Esophagus squamous epithelium (tissue), 5 donors: ENCODE results near the gene KCNMA1. TPM values are rescaled to one million over a fixed set of nuclear protein-coding genes. Genes with fewer than 3 reads are reported as not detected.

Experiments used
- DNase-seq: peaks from one replicate; lab custom pipeline; 2025; lab: John Stamatoyannopoulos, UW
- H3K27ac ChIP-seq, 4 donors: fragments of 200-600 bp; sonication (generic); one replicate each; pipeline ENCODE4 v1.5.1; 2016 to 2019; ENCODE audit warnings: mild to moderate bottlenecking in 1 of 4
- H3K27me3 ChIP-seq, 4 donors: fragments of 200-600 bp; sonication (generic); 1 replicate in 3 of 4; 2 replicates in 1 of 4; pipeline versions ENCODE4 v1.5.1 to v1.6.0; 2017 to 2021; ENCODE audit warnings: antibody characterized with exemption in 1 of 4
- H3K36me3 ChIP-seq, 3 donors: fragments of 200-600 bp; sonication (generic); one replicate each; pipeline ENCODE4 v1.5.1; 2016 to 2019
- H3K4me1 ChIP-seq, 3 donors: fragments of 200-600 bp; sonication (generic); one replicate each; pipeline ENCODE4 v1.5.1; 2017 to 2019
- H3K4me3 ChIP-seq, 4 donors: fragments of 200-600 bp; sonication (generic); 1 replicate in 3 of 4; 2 replicates in 1 of 4; pipeline ENCODE4 v1.5.1; 2016 to 2019; ENCODE audit warnings: mild to moderate bottlenecking in 2 of 4, moderate library complexity in 1 of 4
- H3K9me3 ChIP-seq, 3 donors: fragments of 200-600 bp; sonication (generic); one replicate each; pipeline ENCODE4 v1.5.1; 2016 to 2019
- POLR2A ChIP-seq, 4 donors: fragments of 450-650 bp; IDR thresholded peaks; one replicate each; pipeline ENCODE4 v1.6.1; 2017; ENCODE audit warnings: antibody characterized with exemption in 4 of 4, mild to moderate bottlenecking in 4 of 4, moderate library complexity in 3 of 4
- WGBS, 2 donors: methylation state at CpG; one replicate each; pipeline ENCODE4 v1.1.5; 2018; 5-methylcytosine and 5-hydroxymethylcytosine counted together
- intact Hi-C: fragments of 100-400 bp; cut with DNase I; formaldehyde crosslinking; loops from one replicate; pipeline ENCODE4 v1.15.0; 2022
- total RNA-seq, 4 donors: library from RNA; depleted of rRNA; stranded (reverse); fragments of >200 nt; gene quantifications; one replicate each; pipeline ENCODE4 v1.1.0, GENCODE V29; 2016
- TF ChIP-seq, protein P1 (sequence below), 6 experiments: fragments of 450-650 bp in 4 of 6; fragments of 200-600 bp in 2 of 6; sonication (generic) in 2 of 6; IDR thresholded peaks; one replicate each; pipeline ENCODE4 v1.5.1; 2016 to 2019; ENCODE audit warnings: antibody characterized with exemption in 6 of 6, mild to moderate bottlenecking in 4 of 6, moderate library complexity in 4 of 6
- donor health status: DM: yes; HTN: yes; CAD: no.

The KCNMA1 gene
- total RNA-seq, 4 donors from 2014 or later = 7.5 to 74.2 (median 18.0) TPM

DNA sequence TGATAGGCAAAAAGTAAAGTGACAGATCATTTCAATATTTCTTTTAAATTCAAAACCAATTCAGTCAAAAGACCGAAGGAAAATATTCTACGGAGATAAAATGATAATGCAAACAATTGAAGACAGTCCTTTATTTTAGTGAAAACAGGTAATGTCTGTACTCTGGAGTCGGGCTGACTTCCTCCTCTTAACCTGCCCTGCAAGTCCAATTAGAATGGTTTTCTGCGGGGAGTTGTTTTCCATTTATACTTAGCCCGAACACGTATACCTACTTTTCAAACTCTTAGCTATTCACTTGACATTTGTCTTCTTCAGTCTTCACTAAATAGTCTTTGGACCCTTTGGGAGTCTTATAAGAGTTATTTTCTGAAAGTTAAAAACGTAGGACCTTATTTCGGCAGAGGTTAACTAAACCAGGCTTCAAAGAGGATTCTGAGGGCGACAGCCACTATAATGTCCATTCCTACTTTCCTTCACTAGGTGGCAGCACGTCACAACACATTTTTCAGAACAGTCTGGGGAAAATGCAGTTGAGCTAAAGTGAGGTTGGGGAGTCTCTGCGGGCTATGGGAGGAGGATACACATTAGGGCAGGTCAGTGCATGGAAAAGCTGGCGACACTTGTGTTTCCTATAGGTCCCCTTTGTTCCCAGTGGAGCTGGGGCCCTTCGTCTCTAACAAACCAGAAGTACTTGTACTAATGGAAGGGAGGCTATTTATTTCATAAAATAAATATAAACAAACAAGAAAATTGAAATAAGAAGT, 472.0 kb downstream of the KCNMA1 start:
- no peak for DNase-seq
- intact Hi-C loops = no loop called here
- no peak for TF ChIP-seq POLR2A (IDR thresholded peaks at IDR 0.05)
- TF ChIP-seq, protein P1, sequence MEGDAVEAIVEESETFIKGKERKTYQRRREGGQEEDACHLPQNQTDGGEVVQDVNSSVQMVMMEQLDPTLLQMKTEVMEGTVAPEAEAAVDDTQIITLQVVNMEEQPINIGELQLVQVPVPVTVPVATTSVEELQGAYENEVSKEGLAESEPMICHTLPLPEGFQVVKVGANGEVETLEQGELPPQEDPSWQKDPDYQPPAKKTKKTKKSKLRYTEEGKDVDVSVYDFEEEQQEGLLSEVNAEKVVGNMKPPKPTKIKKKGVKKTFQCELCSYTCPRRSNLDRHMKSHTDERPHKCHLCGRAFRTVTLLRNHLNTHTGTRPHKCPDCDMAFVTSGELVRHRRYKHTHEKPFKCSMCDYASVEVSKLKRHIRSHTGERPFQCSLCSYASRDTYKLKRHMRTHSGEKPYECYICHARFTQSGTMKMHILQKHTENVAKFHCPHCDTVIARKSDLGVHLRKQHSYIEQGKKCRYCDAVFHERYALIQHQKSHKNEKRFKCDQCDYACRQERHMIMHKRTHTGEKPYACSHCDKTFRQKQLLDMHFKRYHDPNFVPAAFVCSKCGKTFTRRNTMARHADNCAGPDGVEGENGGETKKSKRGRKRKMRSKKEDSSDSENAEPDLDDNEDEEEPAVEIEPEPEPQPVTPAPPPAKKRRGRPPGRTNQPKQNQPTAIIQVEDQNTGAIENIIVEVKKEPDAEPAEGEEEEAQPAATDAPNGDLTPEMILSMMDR (IDR thresholded peaks at IDR 0.05) = peak; percentile 44 to 85 (median 74)
- Histone ChIP-seq H3K27ac (peak overlapping the region in 2 of 4 donors; percentile 51 to 62), H3K4me1 (peaks cover 8 to 23% (median 23%) of the 10 kb centered on the region in 3 donors), H3K9me3 (no peaks in the 10 kb centered on the region), H3K4me3 (peak overlapping the region in 3 of 4 donors; percentile 10 to 29 (median 25)), H3K27me3 (no peaks in the 10 kb centered on the region), H3K36me3 (no peaks in the 10 kb centered on the region)
- 17 to 25% methylated on average over 13 of the region's 13 CpGs for WGBS, 2 donors

DNA sequence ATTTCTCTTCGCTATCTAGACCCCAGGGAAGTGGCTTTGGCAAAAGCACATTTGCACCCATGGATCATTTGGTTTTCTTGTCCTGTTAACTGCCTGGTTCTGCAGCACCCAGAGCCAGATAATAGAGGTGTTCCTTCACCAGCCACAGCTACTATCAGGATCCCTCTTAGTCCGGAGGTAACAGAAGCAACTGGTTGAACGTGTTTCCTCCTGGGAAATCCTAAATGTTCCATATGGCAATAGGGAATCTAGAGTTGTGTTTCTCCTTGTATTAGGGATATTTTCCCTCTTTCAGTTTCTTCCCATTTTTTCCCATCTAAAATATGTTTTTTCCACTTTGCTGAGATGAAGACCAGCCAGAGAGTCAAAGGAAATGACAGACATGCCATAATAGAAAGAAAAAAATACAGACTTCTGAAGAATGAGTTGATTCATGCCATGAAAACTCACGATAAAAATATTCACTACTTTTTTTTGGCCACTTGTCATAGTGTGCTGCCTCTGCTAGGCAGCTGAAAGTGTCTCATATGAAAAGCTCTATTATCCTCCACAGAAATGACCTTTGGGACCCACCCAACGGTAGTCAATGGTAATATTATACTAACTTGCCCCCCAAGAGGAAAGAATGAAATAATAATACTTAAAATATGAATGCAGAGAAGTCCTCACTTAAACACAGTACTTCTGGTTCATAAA, 472.8 kb downstream of the KCNMA1 start:
- no peaks in the 10 kb centered on the region for H3K9me3 ChIP-seq
- H3K27me3 ChIP-seq = no peaks in the 10 kb centered on the region
- DNase-seq = no peak
- WGBS, 2 donors = 51 to 53% methylated on average over 5 of the region's 5 CpGs
- intact Hi-C loops = no loop called here
- no peaks in the 10 kb centered on the region for H3K36me3 ChIP-seq
- TF ChIP-seq, protein P1 (IDR thresholded peaks at IDR 0.05) = no peak
- TF ChIP-seq POLR2A (IDR thresholded peaks at IDR 0.05) = no peak
- H3K27ac ChIP-seq = peak overlapping the region in 2 of 4 donors; percentile 51 to 62
- H3K4me1 ChIP-seq = peaks cover 13 to 31% (median 29%) of the 10 kb centered on the region in 3 donors
- H3K4me3 ChIP-seq = no peak overlapping the region

DNA sequence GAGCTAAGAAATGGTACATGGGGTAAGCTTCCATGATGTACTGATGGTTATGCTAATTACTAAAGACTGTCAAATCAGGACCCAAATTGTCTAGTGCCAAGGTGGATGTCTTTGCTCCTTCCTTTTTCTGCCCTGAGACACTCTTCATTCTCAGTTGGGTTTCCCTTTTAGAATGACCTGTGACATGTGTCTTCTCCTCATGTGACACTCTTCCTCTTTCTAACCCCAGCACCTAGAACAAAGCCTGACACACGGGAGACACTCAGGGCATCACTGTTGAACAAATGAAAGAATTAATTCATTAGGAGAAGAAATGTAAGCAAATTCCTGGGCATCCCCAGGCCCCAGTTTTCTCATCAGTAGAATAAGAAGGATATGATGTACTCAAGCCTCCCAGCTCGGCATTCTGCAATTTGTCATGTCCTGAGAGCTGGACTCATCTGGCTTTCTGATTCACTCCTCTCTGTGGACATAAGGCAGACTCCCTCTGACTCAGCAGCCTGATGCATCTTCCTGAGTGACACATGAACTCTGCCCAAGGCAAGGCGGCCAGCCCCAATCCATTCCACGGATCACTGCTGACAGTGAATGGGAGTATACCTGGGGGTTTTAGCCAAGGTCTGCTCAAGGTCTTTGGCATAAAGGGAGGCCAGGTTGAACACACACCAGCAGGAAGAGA, 473.8 kb downstream of the KCNMA1 start:
- intact Hi-C loops = no loop called here

DNA sequence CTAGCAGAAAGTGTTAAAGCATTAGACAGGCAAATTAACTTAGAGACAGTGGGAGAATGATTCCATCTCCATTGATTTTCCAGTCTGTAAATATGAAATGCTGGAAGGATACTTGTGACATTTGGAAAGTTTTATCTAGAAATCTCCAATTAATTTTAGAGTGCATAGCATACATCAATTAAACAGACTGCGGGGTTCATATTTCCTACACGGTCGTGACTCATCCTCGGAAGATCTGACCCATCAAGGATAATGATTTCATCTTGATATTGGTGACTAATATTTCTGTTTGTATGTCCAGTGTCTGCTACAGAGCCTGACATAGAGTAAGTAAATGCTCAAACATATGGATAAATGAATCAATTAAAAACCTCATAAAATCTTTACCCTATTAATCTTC, 474.9 kb downstream of the KCNMA1 start:
- no peak overlapping the region for H3K27ac ChIP-seq
- H3K4me1 ChIP-seq = peaks cover 13 to 29% (median 22%) of the 10 kb centered on the region in 3 donors
- no peaks in the 10 kb centered on the region for H3K36me3 ChIP-seq
- WGBS, 2 donors = 80 to 84% methylated on average over 4 of the region's 4 CpGs
- no peak for DNase-seq
- TF ChIP-seq, protein P1 (IDR thresholded peaks at IDR 0.05) = no peak
- TF ChIP-seq POLR2A (IDR thresholded peaks at IDR 0.05) = no peak
- no peak overlapping the region for H3K4me3 ChIP-seq
- H3K9me3 ChIP-seq = no peaks in the 10 kb centered on the region
- intact Hi-C loops = no loop called here
- no peaks in the 10 kb centered on the region for H3K27me3 ChIP-seq

More for the DNA sequence above, 473.8 kb downstream of the KCNMA1 start:
- 12 to 21% methylated on average over 2 to 4 of the region's 4 CpGs for WGBS, 2 donors
- Histone ChIP-seq H3K36me3 (no peaks in the 10 kb centered on the region), H3K4me3 (no peak overlapping the region), H3K27ac (peak overlapping the region in 3 of 4 donors; percentile 33 to 62 (median 51)), H3K4me1 (peaks cover 13 to 30% (median 29%) of the 10 kb centered on the region in 3 donors), H3K9me3 (no peaks in the 10 kb centered on the region), H3K27me3 (no peaks in the 10 kb centered on the region)
- no peak for DNase-seq
- TF ChIP-seq POLR2A (IDR thresholded peaks at IDR 0.05) = no peak
- TF ChIP-seq, protein P1 (IDR thresholded peaks at IDR 0.05) = no peak
